OCI-LY7 (cell line): ENCODE data around the gene NRAS.

ENCODE experiments used
- CTCF ChIP-seq: fragments of 200-600 bp; sonication (generic); conservative IDR thresholded peaks from 2 replicates; pipeline ENCODE4 v1.5.1; 2014; ENCODE audit warnings: mild to moderate bottlenecking, antibody characterized with exemption, low read length, moderate library complexity, mixed read lengths
- EZH2phosphoT487 ChIP-seq: fragments of 200-600 bp; sonication (generic); IDR thresholded peaks from 2 replicates; pipeline ENCODE4 v1.6.1; 2018; ENCODE audit warnings: low read depth, borderline replicate concordance, mild to moderate bottlenecking, mixed run types, antibody characterized with exemption, low read length, moderate library complexity, mixed read lengths

DNA sequence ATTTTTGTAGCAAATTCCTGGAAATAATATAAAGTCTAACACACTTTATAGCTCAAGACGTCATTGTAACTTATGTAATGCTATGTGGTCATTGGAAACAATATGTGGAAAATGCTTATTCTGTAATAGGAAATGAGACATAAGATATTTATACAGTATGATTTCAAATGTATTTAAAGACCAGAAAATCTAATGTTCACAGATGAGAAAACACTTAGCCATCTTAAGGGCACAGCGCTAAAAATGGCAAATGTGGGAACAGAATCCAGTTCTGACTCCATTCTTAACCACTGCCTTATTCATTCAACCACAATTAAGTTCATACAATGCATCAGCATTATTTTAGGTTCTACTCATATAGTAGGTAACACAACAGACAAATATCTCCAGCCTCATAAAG, 28.7 kb upstream of the NRAS start:
- no peak for TF ChIP-seq CTCF
- no peak for TF ChIP-seq EZH2phosphoT487
